IPS-18c (cell line): ENCODE measurements around the gene WDR19.
"Not testable (repeated sequence)": the region's sequence is repeated elsewhere in the genome, so short reads cannot be mapped to it uniquely, and the experiment has no call there.

Experiments
- H3K4me3 ChIP-seq: 2 replicates; pipeline ENCODE4 v1.7.0; 2013; ENCODE audit warnings: low read depth, mild to moderate bottlenecking, low read length, moderate library complexity; ENCODE audit not compliant: insufficient read depth
- H3K9me3 ChIP-seq: one replicate; pipeline ENCODE4 v1.6.1; 2013; ENCODE audit warnings: mild to moderate bottlenecking, low read length, moderate library complexity; ENCODE audit not compliant: control insufficient read depth, insufficient read depth

Gene WDR19

GRCh38 chr4:39279416-39279815 lies 97.1 kb downstream of the WDR19 start:
- Histone ChIP-seq H3K9me3 (no peaks in the 10 kb centered on the region), H3K4me3 (no peak overlapping the region)

DNA sequence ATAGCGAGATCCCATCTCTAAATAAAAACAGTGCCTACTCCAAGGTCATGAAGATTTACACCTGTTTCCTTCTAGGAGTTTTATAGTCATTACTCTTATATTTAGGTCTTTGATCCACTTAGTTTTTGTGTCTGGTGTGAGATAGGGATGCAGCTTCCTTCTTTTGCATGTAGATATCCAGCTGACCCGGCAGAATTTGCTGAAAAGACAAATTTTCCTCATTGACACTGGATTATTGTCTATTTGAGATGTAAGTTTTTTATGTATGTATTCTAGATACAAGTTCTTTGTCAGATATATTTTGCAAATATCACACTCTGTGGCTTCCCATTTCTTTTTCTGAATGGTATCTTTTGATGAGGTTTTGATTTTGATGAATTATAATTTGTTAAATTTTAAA lies 98.4 kb downstream of the WDR19 start:
- Histone ChIP-seq H3K4me3 (no peak overlapping the region), H3K9me3 (no peaks in the 10 kb centered on the region)

DNA sequence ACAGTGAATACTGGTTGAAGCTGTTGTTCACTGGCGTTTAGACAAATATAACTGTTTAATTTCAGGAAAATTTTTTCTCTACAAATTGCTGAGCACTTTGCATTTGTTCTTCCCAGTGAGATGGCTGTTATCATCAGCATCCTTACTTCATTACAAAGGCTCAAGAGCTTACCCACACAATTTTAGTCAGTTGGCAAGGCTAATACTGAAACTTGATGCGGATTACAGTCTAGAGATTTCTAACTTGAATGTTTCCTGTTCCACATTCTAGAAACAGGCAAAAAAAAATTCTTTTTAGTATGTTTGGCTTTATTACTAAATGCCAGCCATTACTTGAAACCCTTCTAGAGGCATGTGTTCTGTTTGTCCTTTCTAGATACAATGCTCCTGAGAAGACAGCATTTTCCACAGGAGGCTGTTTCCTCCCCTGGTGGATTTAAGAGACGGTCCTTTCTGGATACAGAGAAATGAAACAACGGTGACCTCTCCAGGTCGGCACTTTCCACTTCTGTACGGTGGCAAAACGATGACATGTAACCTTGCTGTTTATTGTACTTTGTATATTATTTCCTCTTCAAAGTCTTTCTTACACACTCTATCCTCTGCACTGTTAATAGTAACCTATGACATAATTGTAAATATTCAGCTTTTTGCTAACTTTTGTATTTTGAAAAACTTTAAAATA lies 102.9 kb downstream of the WDR19 start:
- Histone ChIP-seq H3K9me3 (no peaks in the 10 kb centered on the region), H3K4me3 (no peak overlapping the region)

DNA sequence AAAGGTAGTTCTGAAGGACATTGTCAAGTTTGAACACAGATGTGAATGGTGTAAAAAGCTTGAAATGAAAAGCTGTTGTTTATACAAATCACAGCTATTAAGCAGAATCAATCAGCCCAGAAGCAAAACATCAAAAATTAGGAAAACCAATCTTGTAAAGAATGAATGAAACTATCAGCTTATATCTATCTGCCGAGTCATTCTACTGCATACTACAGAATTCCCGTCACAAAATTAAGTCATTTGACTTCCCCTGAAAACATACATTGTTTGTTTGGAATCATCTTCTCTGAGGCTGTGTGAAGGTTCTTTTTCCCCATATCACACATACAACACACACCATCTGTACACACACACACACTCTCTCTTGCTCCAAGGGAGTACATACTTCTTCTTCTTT lies 103.5 kb downstream of the WDR19 start:
- Histone ChIP-seq H3K9me3 (no peaks in the 10 kb centered on the region), H3K4me3 (no peak overlapping the region)

DNA sequence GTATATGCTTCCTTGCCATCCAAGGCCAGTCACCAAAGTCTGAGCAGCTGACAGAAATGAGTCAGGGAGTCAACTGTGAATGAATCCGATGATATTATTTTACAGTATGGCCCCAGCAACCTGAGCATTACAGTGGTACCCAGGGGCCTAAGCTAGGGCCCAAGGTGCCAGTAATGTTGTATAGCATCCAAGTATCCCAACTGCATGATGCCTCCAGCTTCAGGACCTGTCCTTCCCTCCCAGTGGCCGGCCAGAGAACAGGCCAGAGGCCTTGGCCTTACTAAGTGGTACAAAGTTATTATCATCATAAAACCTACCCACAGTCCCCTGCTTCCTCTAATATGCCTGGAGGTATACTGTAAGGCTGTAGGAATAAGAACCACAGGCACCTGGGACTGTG lies 103.9 kb downstream of the WDR19 start:
- Histone ChIP-seq H3K4me3 (no peak overlapping the region), H3K9me3 (no peaks in the 10 kb centered on the region)

DNA sequence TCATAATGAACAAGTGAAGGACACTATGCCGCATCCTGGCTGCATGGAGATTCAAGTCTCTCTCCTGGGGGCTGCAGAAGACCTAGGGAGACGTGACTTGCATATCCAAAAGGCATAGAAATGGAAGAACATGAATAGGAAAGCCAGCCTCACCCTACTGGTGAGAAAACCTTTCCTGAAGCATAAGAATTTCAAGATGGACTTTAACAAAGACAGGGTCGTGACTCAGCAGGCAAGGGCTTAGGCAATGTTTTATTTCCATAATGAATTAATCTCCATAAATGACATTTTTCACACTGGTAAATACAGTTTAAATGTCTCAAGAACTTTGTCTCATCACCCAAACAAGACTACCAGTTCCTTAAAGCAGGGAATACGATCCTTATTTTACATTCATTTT lies 104.9 kb downstream of the WDR19 start:
- H3K4me3 ChIP-seq, result no peak overlapping the region
- H3K9me3 ChIP-seq, result no peaks in the 10 kb centered on the region

- H3K9me3 ChIP-seq, result no peaks in the 10 kb centered on the region
- H3K4me3 ChIP-seq, result no peak overlapping the region
These were observed 109.4 kb downstream of the WDR19 start for GRCh38 chr4:39291686-39292085.

GRCh38 chr4:39292433-39292832 lies 110.1 kb downstream of the WDR19 start:
- not testable (repeated sequence) for H3K9me3 ChIP-seq

DNA sequence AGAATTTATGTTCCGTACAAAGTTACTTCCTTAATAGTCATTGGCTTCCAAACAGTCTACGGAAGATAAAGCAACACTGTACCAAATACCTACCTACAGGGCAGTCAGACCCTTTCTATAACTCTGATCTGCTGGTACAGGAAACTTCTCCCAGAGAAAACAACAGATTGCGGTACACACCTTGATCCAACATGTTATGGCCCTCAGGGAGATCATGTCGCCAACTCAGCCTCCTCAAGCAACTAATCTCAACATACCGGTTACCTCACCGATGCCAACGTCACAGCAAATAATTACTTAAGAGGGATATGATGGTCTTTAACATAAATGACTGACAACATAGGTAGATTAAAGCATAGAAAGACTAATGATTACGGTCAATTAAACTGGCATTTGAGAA lies 113.5 kb downstream of the WDR19 start:
- no peaks in the 10 kb centered on the region for H3K9me3 ChIP-seq
- H3K4me3 ChIP-seq, result no peak overlapping the region

More at GRCh38 chr4:39292433-39292832, 110.1 kb downstream of the WDR19 start:
- not testable (repeated sequence) for H3K4me3 ChIP-seq

GRCh38 chr4:39302901-39303300 lies 120.6 kb downstream of the WDR19 start:
- no peak overlapping the region for H3K4me3 ChIP-seq
- H3K9me3 ChIP-seq, result no peaks in the 10 kb centered on the region

GRCh38 chr4:39303871-39304270 lies 121.5 kb downstream of the WDR19 start:
- Histone ChIP-seq H3K4me3 (no peak overlapping the region), H3K9me3 (no peaks in the 10 kb centered on the region)

GRCh38 chr4:39304651-39305050 lies 122.3 kb downstream of the WDR19 start:
- Histone ChIP-seq H3K9me3 (no peaks in the 10 kb centered on the region), H3K4me3 (no peak overlapping the region)

GRCh38 chr4:39305912-39306677 lies 123.8 kb downstream of the WDR19 start:
- Histone ChIP-seq H3K9me3 (no peaks in the 10 kb centered on the region), H3K4me3 (no peak overlapping the region)

DNA sequence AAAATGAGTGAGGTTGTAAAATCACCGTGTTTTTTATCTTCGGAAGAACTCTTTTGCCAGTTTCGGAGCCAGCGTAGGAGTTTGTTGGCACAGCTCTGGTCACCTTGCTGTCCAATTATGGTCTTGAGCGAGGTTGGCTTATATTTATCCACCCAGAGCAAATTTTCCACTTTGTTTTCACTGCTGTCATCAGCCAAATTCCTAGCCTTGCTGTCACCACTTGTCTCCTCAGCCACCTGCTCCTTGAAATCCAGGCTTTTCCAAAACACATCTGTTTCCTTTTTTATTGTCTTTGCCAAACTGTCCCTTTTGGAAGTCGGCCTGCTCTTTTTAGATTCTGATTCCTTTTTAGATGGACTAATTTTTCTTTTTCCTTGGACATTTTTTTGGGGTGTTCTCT lies 126.3 kb downstream of the WDR19 start:
- Histone ChIP-seq H3K9me3 (no peaks in the 10 kb centered on the region), H3K4me3 (no peak overlapping the region)

GRCh38 chr4:39312816-39313215 lies 130.5 kb downstream of the WDR19 start:
- Histone ChIP-seq H3K4me3 (no peak overlapping the region), H3K9me3 (no peaks in the 10 kb centered on the region)

DNA sequence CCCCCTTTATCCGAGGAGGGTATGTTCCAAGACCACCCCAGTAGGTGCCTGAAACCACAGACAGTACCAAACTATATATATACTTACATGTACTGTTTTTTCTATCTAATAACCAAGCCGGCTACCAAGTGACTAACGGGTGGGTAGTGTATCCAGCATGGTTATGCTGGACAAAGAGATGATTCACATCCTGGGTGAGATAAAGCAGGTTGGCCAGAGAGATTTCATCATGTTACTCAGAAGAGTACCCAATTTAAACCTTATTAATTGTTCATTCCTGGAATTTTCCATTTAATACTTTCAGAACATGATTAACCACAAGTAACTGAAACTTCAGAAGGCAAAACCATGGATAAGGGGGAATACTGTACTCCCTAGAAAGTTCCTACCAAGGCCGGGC lies 137.3 kb downstream of the WDR19 start:
- H3K9me3 ChIP-seq, result no peaks in the 10 kb centered on the region
- H3K4me3 ChIP-seq, result no peak overlapping the region

- no peaks in the 10 kb centered on the region for H3K9me3 ChIP-seq
- H3K4me3 ChIP-seq, result no peak overlapping the region
These were observed 138.2 kb downstream of the WDR19 start for GRCh38 chr4:39320381-39321115.

DNA sequence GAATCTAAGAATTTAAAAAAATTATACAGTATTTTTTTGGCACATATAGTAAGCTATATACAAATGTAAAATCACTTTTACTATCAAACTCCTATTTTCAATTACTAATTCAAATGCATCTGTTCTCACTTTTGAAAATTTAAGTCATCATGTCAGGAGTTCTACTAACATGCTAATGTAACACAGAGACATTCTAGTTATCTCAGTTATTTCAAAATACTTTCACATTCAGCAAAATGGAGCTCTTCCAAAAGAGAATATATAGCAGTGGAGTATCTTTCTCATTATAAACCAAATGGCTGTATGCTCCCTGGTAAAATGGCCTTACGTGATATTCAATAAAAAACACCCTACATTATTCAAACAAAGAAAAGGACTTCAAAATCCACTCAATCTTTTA lies 141.5 kb downstream of the WDR19 start:
- no peaks in the 10 kb centered on the region for H3K9me3 ChIP-seq
- no peak overlapping the region for H3K4me3 ChIP-seq
